Activated naive CD8-positive, alpha-beta T cell treated with anti-CD3 and anti-CD28 coated beads, Interleukin-2, amount 50 U/mL, for 24 hours (primary cell): ENCODE measurements around the gene MTUS2.

Experiments
- ATAC-seq: fragments of 150-1000 bp; cut with Tn5 transposase; one replicate; pipeline ENCODE4 v1.10.0; 2021
- DNase-seq: peaks from one replicate; pipeline ENCODE4 v3.0.0; 2021
- H3K27ac Mint-ChIP-seq: one replicate; pipeline ENCODE4 v1.8.0; 2021; ENCODE audit warnings: mild to moderate bottlenecking, mixed read lengths
- H3K27me3 Mint-ChIP-seq: one replicate; pipeline ENCODE4 v1.8.0; 2021; ENCODE audit warnings: mixed read lengths
- H3K36me3 Mint-ChIP-seq: one replicate; pipeline ENCODE4 v1.8.0; 2021; ENCODE audit warnings: low read depth, mixed read lengths
- H3K4me1 Mint-ChIP-seq: one replicate; pipeline ENCODE4 v1.8.0; 2021; ENCODE audit warnings: mixed read lengths
- H3K4me3 Mint-ChIP-seq: one replicate; pipeline ENCODE4 v1.8.0; 2021; ENCODE audit warnings: mild to moderate bottlenecking, moderate library complexity, mixed read lengths
- H3K9me3 Mint-ChIP-seq: one replicate; pipeline ENCODE4 v1.8.0; 2021; ENCODE audit warnings: mixed read lengths

MTUS2 gene

GRCh38 chr13:29005035-29005762 is 185.1 kb downstream of the MTUS2 start:
- no peak overlapping the region for H3K27ac Mint-ChIP-seq
- ATAC-seq (no peak), DNase-seq (no peak)
- H3K27me3 Mint-ChIP-seq: peaks cover 2% of the 10 kb centered on the region
- H3K4me3 Mint-ChIP-seq: no peak overlapping the region
- no peaks in the 10 kb centered on the region for H3K4me1 Mint-ChIP-seq
- H3K9me3 Mint-ChIP-seq: peaks cover 9% of the 10 kb centered on the region
- H3K36me3 Mint-ChIP-seq: no peaks in the 10 kb centered on the region

GRCh38 chr13:29005763-29006120 is 185.6 kb downstream of the MTUS2 start:
- H3K4me3 Mint-ChIP-seq: no peak overlapping the region
- peaks cover 2% of the 10 kb centered on the region for H3K27me3 Mint-ChIP-seq
- ATAC-seq: no peak

GRCh38 chr13:29006359-29006850 is 186.3 kb downstream of the MTUS2 start:
- H3K4me1 Mint-ChIP-seq: no peaks in the 10 kb centered on the region
- no peak overlapping the region for H3K27ac Mint-ChIP-seq
- no peaks in the 10 kb centered on the region for H3K36me3 Mint-ChIP-seq
- no peak for ATAC-seq
- H3K4me3 Mint-ChIP-seq: no peak overlapping the region
- peaks cover 2% of the 10 kb centered on the region for H3K27me3 Mint-ChIP-seq
- no peak for DNase-seq
- H3K9me3 Mint-ChIP-seq: no peaks in the 10 kb centered on the region

More at GRCh38 chr13:29005763-29006120, 185.6 kb downstream of the MTUS2 start:
- Mint-ChIP-seq H3K4me1 (no peaks in the 10 kb centered on the region), H3K9me3 (peaks cover 6% of the 10 kb centered on the region), H3K27ac (no peak overlapping the region), H3K36me3 (no peaks in the 10 kb centered on the region)
- no peak for DNase-seq

DNA sequence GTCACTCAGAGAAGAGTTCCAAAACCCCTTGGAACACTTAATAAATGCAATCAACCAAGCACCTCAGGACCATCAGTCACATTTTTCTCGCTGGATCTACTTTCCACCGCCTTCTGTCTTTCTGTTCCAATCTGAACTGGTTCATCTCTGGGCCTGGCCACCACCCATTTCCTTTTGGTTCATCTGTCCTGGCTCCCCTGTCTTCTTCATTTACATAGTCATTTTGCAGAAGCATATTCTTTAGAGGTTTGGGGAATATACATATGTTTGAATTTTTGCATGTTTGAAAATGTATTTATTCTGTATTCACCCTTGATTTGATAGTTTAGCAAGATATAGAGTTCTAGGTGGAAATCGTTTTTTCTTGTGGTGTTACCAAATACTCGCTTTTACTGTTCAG is 188.2 kb downstream of the MTUS2 start:
- Mint-ChIP-seq H3K27me3 (peaks cover 2% of the 10 kb centered on the region), H3K27ac (no peak overlapping the region), H3K4me3 (no peak overlapping the region), H3K36me3 (no peaks in the 10 kb centered on the region), H3K9me3 (no peaks in the 10 kb centered on the region), H3K4me1 (no peaks in the 10 kb centered on the region)
- ATAC-seq (no peak), DNase-seq (no peak)

DNA sequence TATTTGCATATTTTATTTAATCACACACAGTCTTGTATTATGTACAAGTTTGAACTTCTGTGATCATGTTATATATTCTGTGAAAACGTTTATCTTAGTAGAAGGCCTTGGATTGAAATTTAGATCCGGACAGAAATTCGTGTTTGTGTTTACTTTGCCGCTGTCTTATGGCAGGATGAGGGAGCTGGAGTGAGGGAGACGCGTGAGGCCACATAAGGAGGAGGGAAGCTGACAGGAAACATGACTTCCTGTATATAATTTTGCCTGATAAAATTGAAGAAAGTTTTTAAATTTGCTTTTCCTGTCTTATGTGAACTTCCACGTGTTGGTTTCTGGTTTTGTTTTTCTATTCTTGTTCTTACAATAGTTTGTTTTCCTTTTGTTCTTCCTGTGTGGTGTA is 200.2 kb downstream of the MTUS2 start:
- no peak for DNase-seq
- Mint-ChIP-seq H3K4me3 (no peak overlapping the region), H3K27ac (peak overlapping the region; percentile 46), H3K4me1 (peaks cover 10% of the 10 kb centered on the region), H3K36me3 (no peaks in the 10 kb centered on the region), H3K27me3 (no peaks in the 10 kb centered on the region), H3K9me3 (peaks cover 6% of the 10 kb centered on the region)
- ATAC-seq: no peak

GRCh38 chr13:29021311-29021710 is 201.2 kb downstream of the MTUS2 start:
- Mint-ChIP-seq H3K27ac (no peak overlapping the region), H3K36me3 (no peaks in the 10 kb centered on the region), H3K4me3 (no peak overlapping the region), H3K4me1 (peaks cover 10% of the 10 kb centered on the region), H3K27me3 (no peaks in the 10 kb centered on the region), H3K9me3 (peaks cover 6% of the 10 kb centered on the region)
- DNase-seq (no peak), ATAC-seq (no peak)

- Mint-ChIP-seq H3K9me3 (peaks cover 6% of the 10 kb centered on the region), H3K27me3 (no peaks in the 10 kb centered on the region), H3K27ac (no peak overlapping the region), H3K36me3 (no peaks in the 10 kb centered on the region), H3K4me3 (no peak overlapping the region), H3K4me1 (peaks cover 10% of the 10 kb centered on the region)
- DNase-seq: no peak
- no peak for ATAC-seq
Measured at GRCh38 chr13:29021717-29022116, 201.6 kb downstream of the MTUS2 start.

DNA sequence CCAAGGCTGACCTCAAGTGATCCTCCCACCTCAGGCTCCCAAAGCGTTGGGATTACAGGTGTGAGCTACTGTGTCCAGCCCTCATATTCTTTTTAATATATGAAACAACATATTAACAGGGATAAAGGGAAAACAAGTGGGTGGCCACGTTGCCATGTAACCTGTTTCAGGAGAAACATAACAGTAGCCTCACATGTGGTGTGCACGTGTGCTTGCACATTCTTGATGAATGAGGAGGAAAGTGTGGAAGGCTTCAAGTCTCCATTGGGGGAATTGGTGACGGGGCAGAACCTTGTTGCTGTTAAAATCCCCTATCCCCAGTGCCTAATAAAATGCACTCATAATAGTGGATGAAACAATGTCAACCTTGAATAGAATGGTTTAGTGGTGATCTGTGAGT is 202.3 kb downstream of the MTUS2 start:
- ATAC-seq: no peak
- peaks cover 10% of the 10 kb centered on the region for H3K4me1 Mint-ChIP-seq
- H3K4me3 Mint-ChIP-seq: no peak overlapping the region
- H3K9me3 Mint-ChIP-seq: peaks cover 6% of the 10 kb centered on the region
- no peak overlapping the region for H3K27ac Mint-ChIP-seq
- DNase-seq: no peak
- no peaks in the 10 kb centered on the region for H3K27me3 Mint-ChIP-seq
- H3K36me3 Mint-ChIP-seq: no peaks in the 10 kb centered on the region

GRCh38 chr13:29022968-29023367 is 202.8 kb downstream of the MTUS2 start:
- H3K27ac Mint-ChIP-seq: no peak overlapping the region
- H3K36me3 Mint-ChIP-seq: no peaks in the 10 kb centered on the region
- no peak for DNase-seq
- peaks cover 10% of the 10 kb centered on the region for H3K4me1 Mint-ChIP-seq
- no peaks in the 10 kb centered on the region for H3K27me3 Mint-ChIP-seq
- ATAC-seq: no peak
- H3K4me3 Mint-ChIP-seq: no peak overlapping the region
- H3K9me3 Mint-ChIP-seq: peaks cover 6% of the 10 kb centered on the region

DNA sequence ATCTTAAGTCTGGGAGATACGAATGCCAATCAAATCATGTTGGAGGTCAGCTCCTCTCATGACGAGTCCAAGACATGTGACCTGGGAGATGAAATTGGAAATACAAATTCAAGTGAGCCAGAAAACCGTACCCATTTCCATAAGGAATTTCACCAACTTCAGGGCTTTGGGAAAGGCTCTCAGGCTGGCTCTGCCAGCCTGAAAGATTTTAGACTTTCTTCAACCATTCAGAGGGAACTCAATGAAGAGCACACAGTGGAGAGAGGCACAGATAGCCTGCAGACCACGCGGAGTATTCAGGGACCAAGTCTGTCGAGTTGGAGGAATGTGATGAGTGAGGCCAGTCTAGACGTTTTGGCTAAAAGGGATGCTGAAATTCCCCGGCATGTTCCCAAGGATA is 204.6 kb downstream of the MTUS2 start:
- Mint-ChIP-seq H3K27ac (no peak overlapping the region), H3K4me3 (no peak overlapping the region), H3K9me3 (peaks cover 10% of the 10 kb centered on the region), H3K36me3 (no peaks in the 10 kb centered on the region), H3K27me3 (peaks cover 3% of the 10 kb centered on the region), H3K4me1 (peaks cover 6% of the 10 kb centered on the region)
- DNase-seq (no peak), ATAC-seq (no peak)

DNA sequence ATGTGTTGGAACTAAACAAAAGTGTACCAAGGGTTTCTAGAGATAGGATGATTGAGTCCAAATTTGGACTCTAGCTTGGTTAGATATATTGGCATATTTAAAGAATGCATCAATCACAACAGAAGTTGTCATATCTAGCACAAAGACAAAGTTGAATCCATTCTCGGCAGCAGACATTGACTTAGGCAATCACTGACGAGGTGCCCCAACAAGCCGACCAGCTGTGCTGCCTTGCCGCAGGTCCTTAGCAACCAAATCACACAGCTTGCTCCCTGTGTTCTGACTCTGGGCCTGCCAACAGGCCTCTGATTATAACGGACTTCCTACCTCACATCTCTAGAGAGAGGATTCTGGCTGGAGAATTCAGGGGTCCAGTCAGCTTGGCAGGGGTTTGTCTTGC is 208.7 kb downstream of the MTUS2 start:
- Mint-ChIP-seq H3K27me3 (peaks cover 3% of the 10 kb centered on the region), H3K27ac (no peak overlapping the region), H3K9me3 (peaks cover 4% of the 10 kb centered on the region), H3K36me3 (no peaks in the 10 kb centered on the region), H3K4me3 (no peak overlapping the region), H3K4me1 (no peaks in the 10 kb centered on the region)
- no peak for DNase-seq
- ATAC-seq: no peak

- Mint-ChIP-seq H3K9me3 (peaks cover 16% of the 10 kb centered on the region), H3K27me3 (no peaks in the 10 kb centered on the region), H3K4me1 (no peaks in the 10 kb centered on the region), H3K4me3 (no peak overlapping the region), H3K27ac (no peak overlapping the region), H3K36me3 (no peaks in the 10 kb centered on the region)
- DNase-seq (no peak), ATAC-seq (no peak)
Measured at GRCh38 chr13:29038700-29039099, 218.6 kb downstream of the MTUS2 start.

GRCh38 chr13:29039212-29039611 is 219.1 kb downstream of the MTUS2 start:
- ATAC-seq: no peak
- no peak for DNase-seq

DNA sequence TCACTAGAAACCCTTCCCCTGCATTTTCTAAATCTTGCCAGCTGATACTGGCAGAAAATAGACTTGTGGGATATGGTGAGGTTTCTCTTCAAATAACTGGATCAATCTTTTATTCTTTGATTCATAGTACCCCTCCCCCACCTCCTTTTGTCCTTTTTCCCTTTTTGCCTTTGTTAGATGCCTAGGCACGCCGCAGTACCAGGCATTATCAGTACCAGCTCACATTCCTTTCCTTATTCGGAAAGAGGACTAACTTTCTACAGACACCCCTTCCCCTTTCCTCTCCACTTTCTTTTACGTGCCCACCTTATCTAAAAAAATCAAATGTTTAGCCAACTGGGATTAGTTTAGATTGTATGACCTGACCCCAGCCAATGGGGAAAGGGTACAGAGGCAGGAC is 226.4 kb downstream of the MTUS2 start:
- Mint-ChIP-seq H3K27me3 (no peaks in the 10 kb centered on the region), H3K4me1 (no peaks in the 10 kb centered on the region), H3K9me3 (peaks cover 23% of the 10 kb centered on the region), H3K36me3 (no peaks in the 10 kb centered on the region), H3K27ac (no peak overlapping the region), H3K4me3 (no peak overlapping the region)
- ATAC-seq (no peak), DNase-seq (no peak)

More at GRCh38 chr13:29039212-29039611, 219.1 kb downstream of the MTUS2 start:
- H3K27me3 Mint-ChIP-seq: no peaks in the 10 kb centered on the region
- H3K4me3 Mint-ChIP-seq: no peak overlapping the region
- peaks cover 17% of the 10 kb centered on the region for H3K9me3 Mint-ChIP-seq
- no peaks in the 10 kb centered on the region for H3K36me3 Mint-ChIP-seq
- H3K4me1 Mint-ChIP-seq: no peaks in the 10 kb centered on the region
- H3K27ac Mint-ChIP-seq: no peak overlapping the region

DNA sequence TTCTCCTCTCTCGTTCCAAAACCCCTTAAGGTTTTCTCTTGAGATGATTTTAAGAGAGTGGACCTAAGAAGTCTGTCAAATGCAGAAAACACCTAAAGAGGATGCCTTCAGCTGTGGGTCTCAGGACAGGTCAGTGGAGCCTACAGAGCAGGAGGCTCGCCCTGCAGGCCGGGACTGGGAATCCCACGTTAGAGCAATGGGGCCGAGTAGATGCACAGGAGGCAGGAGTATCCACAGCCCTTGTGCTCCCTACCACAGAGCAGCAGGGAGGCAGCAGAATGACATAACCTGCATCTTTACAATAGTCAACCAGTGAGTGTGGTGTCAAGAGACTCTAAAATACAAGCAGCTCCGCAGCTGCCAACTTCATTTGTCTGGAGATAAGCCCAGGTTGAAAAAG is 229.4 kb downstream of the MTUS2 start:
- ATAC-seq: no peak
- Mint-ChIP-seq H3K4me1 (no peaks in the 10 kb centered on the region), H3K4me3 (no peak overlapping the region), H3K9me3 (peaks cover 14% of the 10 kb centered on the region), H3K27me3 (no peaks in the 10 kb centered on the region), H3K36me3 (no peaks in the 10 kb centered on the region), H3K27ac (no peak overlapping the region)
- no peak for DNase-seq

- H3K4me1 Mint-ChIP-seq: no peaks in the 10 kb centered on the region
- DNase-seq (no peak), ATAC-seq (no peak)
- no peaks in the 10 kb centered on the region for H3K27me3 Mint-ChIP-seq
- no peak overlapping the region for H3K27ac Mint-ChIP-seq
- H3K36me3 Mint-ChIP-seq: no peaks in the 10 kb centered on the region
- peaks cover 17% of the 10 kb centered on the region for H3K9me3 Mint-ChIP-seq
- no peak overlapping the region for H3K4me3 Mint-ChIP-seq
Measured at GRCh38 chr13:29050719-29051118, 230.6 kb downstream of the MTUS2 start.
